ENCODE data around the gene IDNK. TPM values are rescaled to one million over a fixed set of nuclear protein-coding genes. Genes with fewer than 3 reads are reported as not detected.

IDNK gene
- total RNA-seq, 1 donor from 2014 or later: 3.5 TPM

- peaks cover 20% of the 10 kb centered on the region for H3K4me1 ChIP-seq
- no peaks in the 10 kb centered on the region for H3K27me3 ChIP-seq (ENCODE audit: low read depth)
- peaks cover 62% of the 10 kb centered on the region for H3K36me3 ChIP-seq
Observed at GRCh38 chr9:83670381-83670780, 47.4 kb downstream of the IDNK start.

DNA sequence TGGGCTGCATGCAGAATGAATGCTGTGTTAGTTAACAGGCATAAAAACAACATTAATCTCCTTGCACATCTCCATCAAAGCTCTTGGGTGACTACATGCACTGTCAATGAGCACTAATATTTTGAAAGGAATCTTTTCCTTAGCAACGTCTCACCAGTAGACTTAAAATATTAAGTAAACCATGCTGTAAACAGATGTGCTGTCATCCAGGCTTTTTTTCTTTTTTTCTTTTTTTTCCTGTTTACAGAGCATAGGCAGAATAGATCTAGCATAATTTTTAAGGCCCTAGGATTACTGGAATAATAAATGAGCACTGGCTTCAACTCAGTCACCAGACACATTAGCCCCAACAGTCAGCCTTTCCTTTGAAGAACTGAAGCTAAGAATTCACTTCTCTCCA lies 48.5 kb downstream of the IDNK start:
- Histone ChIP-seq H3K36me3 (peaks cover 72% of the 10 kb centered on the region), H3K9me3 (replicated peaks) (no peaks in the 10 kb centered on the region), H3K4me3 (no peak overlapping the region), H3K27ac (replicated peaks) (no peak overlapping the region), H3K4me1 (peaks cover 20% of the 10 kb centered on the region), H3K27me3 (ENCODE audit: low read depth) (no peaks in the 10 kb centered on the region)
- intact Hi-C loops (cut with micrococcal nuclease): no loop called here
- TF ChIP-seq, protein P1, sequence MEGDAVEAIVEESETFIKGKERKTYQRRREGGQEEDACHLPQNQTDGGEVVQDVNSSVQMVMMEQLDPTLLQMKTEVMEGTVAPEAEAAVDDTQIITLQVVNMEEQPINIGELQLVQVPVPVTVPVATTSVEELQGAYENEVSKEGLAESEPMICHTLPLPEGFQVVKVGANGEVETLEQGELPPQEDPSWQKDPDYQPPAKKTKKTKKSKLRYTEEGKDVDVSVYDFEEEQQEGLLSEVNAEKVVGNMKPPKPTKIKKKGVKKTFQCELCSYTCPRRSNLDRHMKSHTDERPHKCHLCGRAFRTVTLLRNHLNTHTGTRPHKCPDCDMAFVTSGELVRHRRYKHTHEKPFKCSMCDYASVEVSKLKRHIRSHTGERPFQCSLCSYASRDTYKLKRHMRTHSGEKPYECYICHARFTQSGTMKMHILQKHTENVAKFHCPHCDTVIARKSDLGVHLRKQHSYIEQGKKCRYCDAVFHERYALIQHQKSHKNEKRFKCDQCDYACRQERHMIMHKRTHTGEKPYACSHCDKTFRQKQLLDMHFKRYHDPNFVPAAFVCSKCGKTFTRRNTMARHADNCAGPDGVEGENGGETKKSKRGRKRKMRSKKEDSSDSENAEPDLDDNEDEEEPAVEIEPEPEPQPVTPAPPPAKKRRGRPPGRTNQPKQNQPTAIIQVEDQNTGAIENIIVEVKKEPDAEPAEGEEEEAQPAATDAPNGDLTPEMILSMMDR (IDR thresholded peaks at IDR 0.05; ENCODE audit: borderline replicate concordance): no peak
- DNase-seq: no peak

More at GRCh38 chr9:83670381-83670780, 47.4 kb downstream of the IDNK start:
- Histone ChIP-seq H3K9me3 (replicated peaks) (no peaks in the 10 kb centered on the region), H3K27ac (replicated peaks) (no peak overlapping the region), H3K4me3 (no peak overlapping the region)
- intact Hi-C loops (cut with micrococcal nuclease): no loop called here
- DNase-seq: no peak
- TF ChIP-seq, protein P1 (IDR thresholded peaks at IDR 0.05; ENCODE audit: borderline replicate concordance): no peak

GRCh38 chr9:83675466-83675865 lies 52.5 kb downstream of the IDNK start:
- intact Hi-C loops (cut with micrococcal nuclease): no loop called here
- no peak overlapping the region for H3K4me3 ChIP-seq
- H3K9me3 ChIP-seq (replicated peaks): no peaks in the 10 kb centered on the region
- peaks cover 22% of the 10 kb centered on the region for H3K4me1 ChIP-seq
- no peak for DNase-seq
- H3K36me3 ChIP-seq: peaks cover 89% of the 10 kb centered on the region
- TF ChIP-seq, protein P1 (IDR thresholded peaks at IDR 0.05; ENCODE audit: borderline replicate concordance): no peak
- H3K27ac ChIP-seq (replicated peaks): no peak overlapping the region
- no peaks in the 10 kb centered on the region for H3K27me3 ChIP-seq (ENCODE audit: low read depth)

- H3K27me3 ChIP-seq (ENCODE audit: low read depth): no peaks in the 10 kb centered on the region
- no peak for DNase-seq
- intact Hi-C loops (cut with micrococcal nuclease): no loop called here
- H3K4me1 ChIP-seq: peaks cover 34% of the 10 kb centered on the region
- H3K27ac ChIP-seq (replicated peaks): no peak overlapping the region
- TF ChIP-seq, protein P1 (IDR thresholded peaks at IDR 0.05; ENCODE audit: borderline replicate concordance): no peak
- no peak overlapping the region for H3K4me3 ChIP-seq
- H3K36me3 ChIP-seq: peaks cover 89% of the 10 kb centered on the region
- H3K9me3 ChIP-seq (replicated peaks): no peaks in the 10 kb centered on the region
Observed at GRCh38 chr9:83677596-83677995, 54.7 kb downstream of the IDNK start.

GRCh38 chr9:83680233-83680632 lies 57.3 kb downstream of the IDNK start:
- no peaks in the 10 kb centered on the region for H3K27me3 ChIP-seq (ENCODE audit: low read depth)
- H3K27ac ChIP-seq (replicated peaks): no peak overlapping the region
- DNase-seq: no peak
- H3K9me3 ChIP-seq (replicated peaks): no peaks in the 10 kb centered on the region
- H3K4me3 ChIP-seq: no peak overlapping the region
- H3K4me1 ChIP-seq: peaks cover 37% of the 10 kb centered on the region
- H3K36me3 ChIP-seq: peaks cover 71% of the 10 kb centered on the region
- TF ChIP-seq, protein P1 (IDR thresholded peaks at IDR 0.05; ENCODE audit: borderline replicate concordance): no peak
- intact Hi-C loops (cut with micrococcal nuclease): no loop called here

- Histone ChIP-seq H3K36me3 (peaks cover 58% of the 10 kb centered on the region), H3K27me3 (ENCODE audit: low read depth) (no peaks in the 10 kb centered on the region), H3K27ac (replicated peaks) (no peak overlapping the region), H3K4me1 (peaks cover 33% of the 10 kb centered on the region), H3K4me3 (no peak overlapping the region), H3K9me3 (replicated peaks) (no peaks in the 10 kb centered on the region)
- intact Hi-C loops (cut with micrococcal nuclease): no loop called here
- TF ChIP-seq, protein P1 (IDR thresholded peaks at IDR 0.05; ENCODE audit: borderline replicate concordance): no peak
- DNase-seq: no peak
Observed at GRCh38 chr9:83681490-83681889, 58.5 kb downstream of the IDNK start.

Measured in left ventricle myocardium inferior (tissue), 1 donor.